H9 (cell line): ENCODE measurements around the gene GET4. TPM values are rescaled to one million over a fixed set of nuclear protein-coding genes. Genes with fewer than 3 reads are reported as not detected.

Source experiments
- DNase-seq: peaks from one replicate; pipeline ENCODE4 v3.0.0-alpha.2; 2017
- H2AFZ ChIP-seq: one replicate; pipeline ENCODE4 v1.6.1; 2013; ENCODE audit warnings: mild to moderate bottlenecking, low read length, control low read depth, moderate library complexity
- H2AK5ac ChIP-seq: 2 replicates; pipeline ENCODE4 v1.6.1; 2013; ENCODE audit warnings: low read length, control low read depth, mixed read lengths; ENCODE audit not compliant: insufficient read length
- H2BK120ac ChIP-seq: one replicate; pipeline ENCODE4 v1.6.1; 2013; ENCODE audit warnings: low read depth, mild to moderate bottlenecking, low read length, control low read depth, inconsistent platforms; ENCODE audit not compliant: poor library complexity, severe bottlenecking
- H2BK12ac ChIP-seq: 2 replicates; pipeline ENCODE4 v1.6.1; 2013; ENCODE audit warnings: low read length, control low read depth, mixed read lengths, low read depth; ENCODE audit not compliant: insufficient read length
- H2BK15ac ChIP-seq: 2 replicates; pipeline ENCODE4 v1.6.1; 2013; ENCODE audit warnings: low read depth, low read length, control low read depth
- H2BK20ac ChIP-seq: one replicate; pipeline ENCODE4 v1.6.1; 2013; ENCODE audit warnings: low read depth, mild to moderate bottlenecking, low read length, control low read depth, inconsistent platforms; ENCODE audit not compliant: poor library complexity, severe bottlenecking
- H2BK5ac ChIP-seq: 2 replicates; pipeline ENCODE4 v1.6.1; 2013; ENCODE audit warnings: low read length, control low read depth, mixed read lengths; ENCODE audit not compliant: insufficient read length
- H3K14ac ChIP-seq: 2 replicates; pipeline ENCODE4 v1.6.1; 2013; ENCODE audit warnings: low read length, control low read depth; ENCODE audit not compliant: insufficient read depth
- H3K18ac ChIP-seq: 2 replicates; pipeline ENCODE4 v1.6.1; 2013; ENCODE audit warnings: low read depth, mild to moderate bottlenecking, mixed read lengths, low read length, control low read depth; ENCODE audit not compliant: insufficient read length
- H3K23ac ChIP-seq: 2 replicates; pipeline ENCODE4 v1.6.1; 2013; ENCODE audit warnings: low read length, control low read depth, mixed read lengths, low read depth; ENCODE audit not compliant: insufficient read length
- H3K23me2 ChIP-seq: 2 replicates; pipeline ENCODE4 v1.6.1; 2013; ENCODE audit warnings: low read depth, mild to moderate bottlenecking, mixed read lengths, low read length, control low read depth; ENCODE audit not compliant: insufficient read length, poor library complexity, severe bottlenecking
- H3K27ac ChIP-seq: 2 replicates; pipeline ENCODE4 v1.5.1; 2013; ENCODE audit warnings: low read length, control low read depth, mixed read lengths, low read depth; ENCODE audit not compliant: insufficient read length
- H3K27me3 ChIP-seq: 2 replicates; pipeline ENCODE4 v1.6.1; 2013; ENCODE audit warnings: low read length, control low read depth, inconsistent platforms; ENCODE audit not compliant: insufficient read depth
- H3K4ac ChIP-seq: 2 replicates; pipeline ENCODE4 v1.6.1; 2013; ENCODE audit warnings: low read depth, mild to moderate bottlenecking, control low read depth, inconsistent platforms, low read length, moderate library complexity
- H3K4me1 ChIP-seq: 2 replicates; pipeline ENCODE4 v1.6.1; 2013; ENCODE audit warnings: low read length, control low read depth, inconsistent platforms; ENCODE audit not compliant: insufficient read depth
- H3K4me2 ChIP-seq: 2 replicates; pipeline ENCODE4 v1.6.1; 2013; ENCODE audit warnings: low read length, control low read depth, mixed read lengths; ENCODE audit not compliant: insufficient read length, insufficient read depth
- H3K56ac ChIP-seq: 2 replicates; pipeline ENCODE4 v1.6.1; 2013; ENCODE audit warnings: low read depth, mild to moderate bottlenecking, mixed read lengths, low read length, control low read depth; ENCODE audit not compliant: insufficient read length
- H3K79me1 ChIP-seq: 2 replicates; pipeline ENCODE4 v1.6.1; 2013; ENCODE audit warnings: low read depth, mild to moderate bottlenecking, moderate library complexity, low read length, control low read depth, inconsistent platforms; ENCODE audit not compliant: insufficient read depth, poor library complexity, severe bottlenecking
- H3K79me2 ChIP-seq: 2 replicates; pipeline ENCODE4 v1.6.1; 2013; ENCODE audit warnings: low read length, control low read depth, inconsistent platforms; ENCODE audit not compliant: insufficient read depth
- H3K9ac ChIP-seq: 2 replicates; pipeline ENCODE4 v1.6.1; 2013; ENCODE audit warnings: low read length, control low read depth, mixed read lengths; ENCODE audit not compliant: insufficient read length; ENCODE audit errors: extremely low read depth
- H3K9me3 ChIP-seq: one replicate; pipeline ENCODE4 v1.6.1; 2013; ENCODE audit warnings: low read depth, low read length, inconsistent platforms; ENCODE audit not compliant: control insufficient read depth
- H3T11ph ChIP-seq: one replicate; pipeline ENCODE4 v1.6.1; 2013; ENCODE audit warnings: mild to moderate bottlenecking, low read length, control low read depth, inconsistent platforms
- H4K20me1 ChIP-seq: one replicate; pipeline ENCODE4 v1.6.1; 2013; ENCODE audit not compliant: control insufficient read depth, insufficient read length, insufficient read depth
- H4K5ac ChIP-seq: 2 replicates; pipeline ENCODE4 v1.6.1; 2013; ENCODE audit warnings: low read depth, mild to moderate bottlenecking, mixed read lengths, low read length, control low read depth; ENCODE audit not compliant: insufficient read length
- H4K8ac ChIP-seq: replicated peaks from 2 replicates; pipeline ENCODE4 v1.6.1; 2013; ENCODE audit warnings: low read length, control low read depth, mixed read lengths, low read depth; ENCODE audit not compliant: insufficient read length
- H4K91ac ChIP-seq: 2 replicates; pipeline ENCODE4 v1.6.1; 2013; ENCODE audit warnings: low read depth, mild to moderate bottlenecking, moderate library complexity, mixed read lengths, low read length, control low read depth; ENCODE audit not compliant: insufficient read length
- H3K27ac Mint-ChIP-seq, 3 experiments: 2 replicates in 2 of 3; 3 replicates in 1 of 3; pipeline ENCODE4 v1.8.0; 2020 to 2021; ENCODE audit warnings: mixed read lengths in 3 of 3, mild to moderate bottlenecking in 1 of 3, moderate library complexity in 1 of 3
- H3K27me3 Mint-ChIP-seq: 2 replicates; pipeline ENCODE4 v1.8.0; 2021; ENCODE audit warnings: low read depth, mild to moderate bottlenecking, moderate library complexity, mixed read lengths
- H3K36me3 Mint-ChIP-seq, 3 experiments: 2 replicates in 2 of 3; 3 replicates in 1 of 3; pipeline ENCODE4 v1.8.0; 2020 to 2021; ENCODE audit warnings: low read depth in 3 of 3, mixed read lengths in 3 of 3; ENCODE audit not compliant: insufficient read depth in 1 of 3
- H3K4me1 Mint-ChIP-seq, 2 experiments: 2 replicates each; pipeline ENCODE4 v1.8.0; 2020; ENCODE audit warnings: mixed read lengths in 2 of 2
- H3K4me3 Mint-ChIP-seq, 2 experiments: 2 replicates in 1 of 2; 3 replicates in 1 of 2; pipeline ENCODE4 v1.8.0; 2020 to 2021; ENCODE audit warnings: mild to moderate bottlenecking in 2 of 2, mixed read lengths in 2 of 2, moderate library complexity in 1 of 2
- H3K9me3 Mint-ChIP-seq, 2 experiments: 2 replicates in 1 of 2; 3 replicates in 1 of 2; pipeline ENCODE4 v1.8.0; 2020; ENCODE audit warnings: mild to moderate bottlenecking in 2 of 2, mixed read lengths in 2 of 2, moderate library complexity in 1 of 2
- WGBS: extraction: QIAGEN DNeasy Blood & Tissue Kit; methylation state at CpG from one replicate; pipeline ENCODE4 v1.1.7; 2013; ENCODE audit warnings: missing lambda C conversion rate, low lambda C conversion rate, mixed read lengths; ENCODE audit not compliant: insufficient read length; ENCODE audit errors: extremely low coverage; 5-methylcytosine and 5-hydroxymethylcytosine counted together
- total RNA-seq: library from RNA; stranded (reverse); gene quantifications from 2 replicates; pipeline ENCODE4 v1.2.1, GENCODE V29; 2021
- TF ChIP-seq, protein P1 (sequence below): fragments of 200-600 bp; sonication (generic); conservative IDR thresholded peaks from 3 replicates; pipeline ENCODE4 v1.8.0; 2021; ENCODE audit warnings: antibody characterized with exemption, mild to moderate bottlenecking

Gene GET4
- total RNA-seq, 1 experiment from 2014 or later = 70.2 TPM

DNA sequence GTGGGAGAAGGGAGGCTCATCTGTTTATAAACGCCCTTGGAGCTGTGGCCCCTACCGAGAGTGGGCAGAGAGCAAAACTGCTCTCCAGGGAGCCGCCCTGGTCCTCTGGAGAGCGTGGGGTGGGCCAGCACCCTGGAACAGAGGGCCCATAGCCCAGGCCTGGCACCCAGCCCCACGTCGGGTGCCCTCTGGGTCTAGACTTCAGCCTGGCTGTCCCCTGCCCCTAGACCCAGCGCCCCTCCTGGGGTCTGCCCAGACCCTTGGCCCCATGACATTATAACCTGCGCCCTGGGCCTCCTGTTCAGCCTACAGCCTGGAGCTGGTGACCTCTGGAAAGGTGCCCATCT lies 24.7 kb downstream of the GET4 start:
- Mint-ChIP-seq H3K36me3 (peaks cover 4 to 11% (median 9%) of the 10 kb centered on the region in 3 experiments; a peak in 6 of 7 replicates), H3K9me3 (no peaks in the 10 kb centered on the region; a peak in 1 of 5 replicates), H3K27ac (peak overlapping the region in 2 of 3 experiments; percentile 57 to 70; a peak in 1 of 7 replicates), H3K27me3 (peaks cover 17% of the 10 kb centered on the region), H3K4me1 (peaks cover 2 to 3% of the 10 kb centered on the region in 2 experiments; a peak in 1 of 4 replicates), H3K4me3 (no peak overlapping the region)
- H3K27ac ChIP-seq = no peak overlapping the region
- no peak overlapping the region for H2AFZ ChIP-seq
- no peak for DNase-seq
- no peaks in the 10 kb centered on the region for H3K79me2 ChIP-seq
- H3K4me2 ChIP-seq = no peak overlapping the region
- H4K5ac ChIP-seq = no peak overlapping the region
- H3K9me3 ChIP-seq = no peaks in the 10 kb centered on the region
- no peaks in the 10 kb centered on the region for H3K79me1 ChIP-seq
- no peak overlapping the region for H2AK5ac ChIP-seq
- H3T11ph ChIP-seq = no peak overlapping the region
- no CpG with 5 or more reads among the region's 8 CpGs for WGBS
- H2BK15ac ChIP-seq = no peak overlapping the region
- H3K4ac ChIP-seq = no peak overlapping the region
- H4K20me1 ChIP-seq = no peaks in the 10 kb centered on the region
- H2BK5ac ChIP-seq = no peak overlapping the region
- no peak overlapping the region for H2BK120ac ChIP-seq
- no peak overlapping the region for H3K56ac ChIP-seq
- TF ChIP-seq, protein P1, sequence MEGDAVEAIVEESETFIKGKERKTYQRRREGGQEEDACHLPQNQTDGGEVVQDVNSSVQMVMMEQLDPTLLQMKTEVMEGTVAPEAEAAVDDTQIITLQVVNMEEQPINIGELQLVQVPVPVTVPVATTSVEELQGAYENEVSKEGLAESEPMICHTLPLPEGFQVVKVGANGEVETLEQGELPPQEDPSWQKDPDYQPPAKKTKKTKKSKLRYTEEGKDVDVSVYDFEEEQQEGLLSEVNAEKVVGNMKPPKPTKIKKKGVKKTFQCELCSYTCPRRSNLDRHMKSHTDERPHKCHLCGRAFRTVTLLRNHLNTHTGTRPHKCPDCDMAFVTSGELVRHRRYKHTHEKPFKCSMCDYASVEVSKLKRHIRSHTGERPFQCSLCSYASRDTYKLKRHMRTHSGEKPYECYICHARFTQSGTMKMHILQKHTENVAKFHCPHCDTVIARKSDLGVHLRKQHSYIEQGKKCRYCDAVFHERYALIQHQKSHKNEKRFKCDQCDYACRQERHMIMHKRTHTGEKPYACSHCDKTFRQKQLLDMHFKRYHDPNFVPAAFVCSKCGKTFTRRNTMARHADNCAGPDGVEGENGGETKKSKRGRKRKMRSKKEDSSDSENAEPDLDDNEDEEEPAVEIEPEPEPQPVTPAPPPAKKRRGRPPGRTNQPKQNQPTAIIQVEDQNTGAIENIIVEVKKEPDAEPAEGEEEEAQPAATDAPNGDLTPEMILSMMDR = no peak
- H2BK20ac ChIP-seq = no peak overlapping the region
- H3K9ac ChIP-seq = no peak overlapping the region
- no peak overlapping the region for H4K8ac ChIP-seq
- H3K18ac ChIP-seq = peak overlapping the region; percentile 51
- no peaks in the 10 kb centered on the region; the same call in 1 of the 2 replicates for H3K27me3 ChIP-seq
- no peaks in the 10 kb centered on the region for H3K4me1 ChIP-seq
- H3K14ac ChIP-seq = no peak overlapping the region; the same call in 1 of the 2 replicates
- H3K23ac ChIP-seq = no peak overlapping the region
- H2BK12ac ChIP-seq = no peak overlapping the region
- no peak overlapping the region for H4K91ac ChIP-seq
- H3K23me2 ChIP-seq = no peaks in the 10 kb centered on the region
